Measurements from ENCODE around the gene B3GNT5.

B3GNT5 gene

GRCh38 chr3:183296944-183297343 is 43.9 kb downstream of the B3GNT5 start:
- no peak for DNase-seq

GRCh38 chr3:183298701-183299153 is 45.7 kb downstream of the B3GNT5 start:
- no peak for DNase-seq

GRCh38 chr3:183299976-183300375 is 46.9 kb downstream of the B3GNT5 start:
- DNase-seq, result no peak

DNA sequence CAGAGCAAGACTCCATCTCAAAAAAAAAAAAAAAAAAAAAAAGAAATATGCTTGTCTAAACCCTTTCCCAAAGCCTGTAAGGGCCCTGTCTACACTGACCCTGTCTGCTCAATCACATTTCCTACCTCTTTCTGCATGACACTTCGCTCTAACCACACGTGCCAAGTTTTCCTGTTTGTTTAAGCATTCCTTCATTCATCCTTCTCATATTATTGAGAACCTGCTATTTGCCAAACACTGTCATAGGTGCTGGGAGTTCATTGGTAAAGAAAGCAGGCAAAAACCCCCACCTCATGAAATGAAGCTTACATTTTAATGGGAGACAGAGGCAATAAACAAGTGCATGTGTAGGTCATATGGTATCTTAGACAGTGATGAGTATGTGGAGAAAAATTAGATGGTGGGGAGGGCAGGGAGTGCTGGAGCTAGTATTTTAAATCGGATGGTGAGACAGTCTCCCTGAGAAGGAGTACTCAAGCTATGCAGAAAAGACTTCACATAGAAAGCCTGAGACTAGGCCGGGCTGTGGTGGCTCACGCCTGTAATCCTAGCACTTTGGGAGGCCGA is 48.0 kb downstream of the B3GNT5 start:
- DNase-seq, result no peak

GRCh38 chr3:183301937-183302580 is 49.0 kb downstream of the B3GNT5 start:
- DNase-seq, result no peak

DNA sequence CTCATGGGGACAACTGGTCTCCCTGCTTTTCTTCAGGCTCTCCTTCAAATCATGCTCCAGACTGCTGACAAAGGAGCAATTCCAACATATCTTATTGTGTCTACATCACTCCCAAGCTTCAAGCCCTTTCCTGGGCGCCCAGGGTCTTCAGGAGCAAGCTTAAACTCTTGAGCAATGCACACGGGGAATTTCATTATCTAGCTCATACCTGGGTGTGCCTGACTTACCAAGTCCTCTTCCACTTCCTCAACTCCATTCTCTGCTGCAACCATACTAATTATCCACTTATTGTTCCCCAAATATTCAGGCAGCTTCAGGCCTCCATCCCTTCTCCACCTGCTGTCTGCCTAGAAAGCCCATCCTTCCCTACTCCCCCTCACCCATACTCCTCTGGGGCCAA is 50.6 kb downstream of the B3GNT5 start:
- no peak for DNase-seq

DNA sequence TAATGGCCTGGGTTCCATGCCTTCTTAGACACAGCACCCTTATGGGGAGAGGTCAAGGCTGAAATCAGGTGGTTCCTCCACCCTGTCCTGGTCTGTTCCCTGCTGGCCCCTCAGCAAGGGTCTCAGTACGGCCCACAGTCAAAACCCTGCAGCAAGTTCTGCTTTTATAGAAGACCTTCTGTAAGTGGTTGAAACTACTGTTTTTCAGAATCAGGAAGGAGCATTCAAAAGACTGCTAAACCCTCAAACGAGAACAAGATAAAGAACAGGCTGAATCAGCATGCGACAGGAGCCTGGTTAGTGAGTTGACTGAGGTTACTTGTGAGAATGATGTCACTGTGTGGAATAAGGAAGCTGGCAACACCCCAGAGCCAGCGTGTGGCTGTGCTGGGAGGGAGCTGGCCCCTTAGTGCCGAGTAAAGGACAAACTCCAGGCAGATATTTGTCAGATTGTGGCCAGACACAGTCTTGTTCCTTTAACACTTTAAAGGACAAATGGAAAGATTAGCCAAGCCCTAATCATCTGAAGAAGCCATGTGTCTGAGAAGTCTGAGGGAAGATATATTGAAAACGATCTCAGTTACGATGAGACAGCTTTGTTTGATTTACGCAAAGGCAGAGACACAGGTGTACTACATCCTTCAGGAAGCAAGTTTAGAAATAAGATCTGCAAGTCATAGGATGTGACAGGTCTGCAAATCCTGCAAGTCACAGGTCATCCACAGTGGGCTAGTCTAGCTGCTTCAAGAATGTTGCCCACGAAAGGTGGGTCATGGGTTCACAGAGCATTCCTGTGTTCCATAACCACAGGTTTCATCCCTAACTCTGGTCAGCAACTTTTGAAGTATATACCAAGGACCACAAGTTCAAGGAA is 54.0 kb downstream of the B3GNT5 start:
- DNase-seq, result peak; percentile 67 to 69

DNA sequence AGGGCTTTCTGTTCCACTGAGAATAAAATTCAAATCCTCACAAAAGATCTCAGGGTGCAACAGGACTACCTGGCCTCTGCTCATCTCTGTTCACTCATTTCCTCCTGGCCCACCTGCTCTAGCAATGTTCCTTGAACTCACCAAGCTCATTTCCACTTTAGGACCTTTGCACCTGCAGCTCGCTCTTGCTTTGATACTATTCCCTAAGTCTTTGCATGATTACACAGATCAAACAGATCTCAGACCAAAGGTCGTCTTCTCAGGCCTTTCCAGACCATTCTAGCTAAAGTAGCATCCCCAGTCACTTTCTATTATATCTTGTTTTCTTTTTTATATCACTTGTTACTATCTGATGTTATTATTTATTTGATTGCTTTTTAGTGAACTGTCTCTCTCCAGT is 54.7 kb downstream of the B3GNT5 start:
- DNase-seq, result no peak

GRCh38 chr3:183308751-183309150 is 55.7 kb downstream of the B3GNT5 start:
- DNase-seq, result no peak

- DNase-seq, result no peak
Observed at GRCh38 chr3:183309276-183309675, 56.2 kb downstream of the B3GNT5 start.

DNA sequence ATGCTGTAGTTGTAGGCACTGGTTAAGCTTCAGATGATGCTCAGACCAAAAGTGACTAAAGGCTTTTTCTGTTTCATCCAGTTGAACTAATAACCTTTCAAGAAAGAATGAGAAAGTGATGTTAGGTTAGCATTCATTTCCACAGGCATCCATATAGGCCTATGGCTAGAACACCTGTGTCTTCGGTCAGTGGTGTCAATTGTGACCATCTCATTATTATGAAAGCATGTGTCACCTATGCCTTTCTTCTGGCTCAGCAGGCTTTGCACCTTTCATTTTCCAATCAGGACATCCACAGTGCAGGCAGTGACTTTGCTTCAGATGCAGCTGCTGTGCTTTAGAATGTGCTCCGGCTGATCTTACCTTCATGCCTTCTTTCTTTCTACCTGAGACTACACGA is 57.9 kb downstream of the B3GNT5 start:
- DNase-seq, result no peak

DNA sequence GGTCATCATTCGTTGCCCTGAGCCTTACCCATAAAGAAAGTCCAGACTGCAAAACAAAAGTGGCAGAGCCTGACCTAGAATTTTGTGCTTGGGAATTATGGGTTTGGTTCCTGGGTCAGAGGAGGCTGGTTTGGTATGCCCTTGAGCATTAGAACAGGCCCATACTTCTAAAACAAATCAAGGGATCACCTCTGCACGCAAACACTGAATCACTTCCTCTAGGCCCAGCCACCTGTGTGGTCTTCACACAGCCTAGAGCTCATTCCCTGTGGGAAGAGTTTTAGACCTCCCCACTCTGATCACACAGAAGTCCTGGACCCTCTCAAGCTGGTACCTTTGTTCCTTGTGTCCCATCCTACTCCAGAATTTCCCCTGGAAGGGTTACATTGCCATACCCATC is 59.4 kb downstream of the B3GNT5 start:
- no peak for DNase-seq

- no peak for DNase-seq
Observed at GRCh38 chr3:183313351-183313750, 60.3 kb downstream of the B3GNT5 start.

- no peak for DNase-seq
Observed at GRCh38 chr3:183313764-183314163, 60.7 kb downstream of the B3GNT5 start.

DNA sequence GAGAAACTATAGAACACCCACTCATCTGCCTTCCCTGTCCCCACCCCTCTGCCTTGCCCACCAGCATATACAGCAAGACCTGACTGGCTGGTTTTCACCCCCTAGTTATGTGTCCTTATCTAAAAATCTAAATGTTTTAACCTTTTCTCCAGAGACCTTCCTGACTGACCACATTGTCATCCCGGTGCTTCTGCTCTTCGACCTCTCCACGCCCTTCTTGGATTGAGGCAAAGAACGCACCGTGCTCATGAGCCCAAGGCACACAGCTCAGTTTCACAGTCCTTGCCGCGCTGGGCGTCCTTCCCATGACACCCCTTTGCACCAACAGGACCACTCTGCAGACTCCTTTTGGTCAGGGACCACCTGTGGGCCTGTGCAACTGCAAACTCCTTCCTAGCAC is 62.7 kb downstream of the B3GNT5 start:
- no peak for DNase-seq

GRCh38 chr3:183317271-183317670 is 64.2 kb downstream of the B3GNT5 start:
- no peak for DNase-seq

- DNase-seq, result no peak
Observed at GRCh38 chr3:183317886-183318865, 65.1 kb downstream of the B3GNT5 start.

DNA sequence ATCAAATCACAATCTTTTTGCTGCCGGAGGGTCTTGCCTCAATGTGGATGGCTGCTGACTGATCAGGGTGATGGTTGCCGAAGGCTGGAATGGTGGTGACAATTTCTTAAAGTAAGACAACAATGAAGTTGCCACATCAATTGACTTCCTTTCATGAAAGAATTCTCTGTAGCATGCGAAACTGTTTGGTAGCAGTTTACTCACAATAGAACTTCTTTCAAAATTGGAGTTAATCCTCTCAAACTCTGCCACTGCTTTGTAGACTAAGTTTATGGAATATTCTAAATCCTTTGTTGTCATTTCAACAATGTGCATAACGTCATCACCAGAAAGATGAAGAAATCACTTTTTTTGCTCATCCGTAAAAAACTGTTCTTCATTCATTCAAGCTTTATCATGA is 65.8 kb downstream of the B3GNT5 start:
- no peak for DNase-seq

DNA sequence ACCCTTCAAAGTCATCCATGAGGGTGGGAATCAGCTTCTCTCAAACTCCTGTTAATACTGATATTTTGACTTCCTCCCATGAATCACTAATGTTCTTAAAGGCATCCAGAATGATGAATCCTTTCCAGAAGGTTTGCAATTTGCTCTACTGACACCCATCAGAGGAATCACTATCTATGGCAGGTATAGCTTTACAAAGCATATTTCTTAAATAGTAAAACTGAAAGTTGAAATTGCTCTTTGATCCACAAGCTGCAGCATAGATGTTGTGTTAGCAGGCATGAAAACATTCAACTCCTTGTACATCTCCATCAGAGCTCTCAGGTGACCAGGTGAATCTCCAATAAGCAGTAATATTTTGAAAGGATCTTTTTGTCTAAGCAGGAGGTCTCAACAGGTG is 66.3 kb downstream of the B3GNT5 start:
- DNase-seq, result no peak
